Astrocyte (in vitro differentiated cells and primary cell): ENCODE measurements around the gene CEP350. TPM values are rescaled to one million over a fixed set of nuclear protein-coding genes. Genes with fewer than 3 reads are reported as not detected.

ENCODE experiments used
- DNase-seq: peaks from one replicate; pipeline ENCODE4 v3.0.0-alpha.2; 2010; ENCODE audit warnings: low read depth
- FAIRE-seq: peaks from 2 replicates; lab custom pipeline; 2011; peaks lifted over from hg19 to GRCh38; lab: Jason Lieb, UNC
- H2AFZ ChIP-seq: 2 replicates; pipeline ENCODE4 v1.6.0; 2012; ENCODE audit warnings: low read depth, low read length, inconsistent platforms
- H3K27ac ChIP-seq: 2 replicates; pipeline ENCODE4 v1.5.1; 2011; ENCODE audit warnings: low read depth, low read length, inconsistent platforms
- H3K27me3 ChIP-seq: 2 replicates; pipeline ENCODE4 v1.6.0; 2011; ENCODE audit warnings: low read length, inconsistent platforms; ENCODE audit not compliant: insufficient read depth
- H3K36me3 ChIP-seq: 2 replicates; pipeline ENCODE4 v1.5.1; 2011; ENCODE audit warnings: low read length, inconsistent platforms; ENCODE audit not compliant: insufficient read depth
- H3K4me1 ChIP-seq: 2 replicates; pipeline ENCODE4 v1.5.1; 2011; ENCODE audit warnings: low read length, inconsistent platforms; ENCODE audit not compliant: insufficient read depth
- H3K4me2 ChIP-seq: 2 replicates; pipeline ENCODE4 v1.6.0; 2012; ENCODE audit warnings: low read length, inconsistent platforms
- H3K4me3 ChIP-seq: 2 replicates; pipeline ENCODE4 v1.5.1; 2011; ENCODE audit warnings: low read depth, mild to moderate bottlenecking, low read length, inconsistent platforms; ENCODE audit not compliant: insufficient read depth
- H3K79me2 ChIP-seq: 2 replicates; pipeline ENCODE4 v1.6.0; 2012; ENCODE audit warnings: mild to moderate bottlenecking, low read length, inconsistent platforms; ENCODE audit not compliant: insufficient read depth
- H3K9ac ChIP-seq: 2 replicates; pipeline ENCODE4 v1.6.0; 2012; ENCODE audit warnings: mild to moderate bottlenecking, low read length, inconsistent platforms
- H3K9me3 ChIP-seq: 2 replicates; pipeline ENCODE4 v1.5.1; 2012; ENCODE audit warnings: low read depth, mild to moderate bottlenecking, low read length, inconsistent platforms; ENCODE audit not compliant: insufficient read depth
- H4K20me1 ChIP-seq: 2 replicates; pipeline ENCODE4 v1.6.0; 2012; ENCODE audit warnings: low read length, inconsistent platforms; ENCODE audit not compliant: insufficient read depth
- H3K27ac Mint-ChIP-seq: one replicate; pipeline ENCODE4 v1.8.0; 2021; ENCODE audit warnings: mild to moderate bottlenecking, mixed read lengths; ENCODE audit not compliant: unreplicated experiment
- H3K27me3 Mint-ChIP-seq: one replicate; pipeline ENCODE4 v1.8.0; 2021; ENCODE audit warnings: low read depth, mixed read lengths; ENCODE audit not compliant: unreplicated experiment
- H3K36me3 Mint-ChIP-seq: one replicate; pipeline ENCODE4 v1.8.0; 2021; ENCODE audit warnings: low read depth, mixed read lengths; ENCODE audit not compliant: unreplicated experiment
- H3K4me1 Mint-ChIP-seq: one replicate; pipeline ENCODE4 v1.8.0; 2021; ENCODE audit warnings: low read depth, mixed read lengths; ENCODE audit not compliant: unreplicated experiment
- H3K4me3 Mint-ChIP-seq: one replicate; pipeline ENCODE4 v1.8.0; 2021; ENCODE audit warnings: mild to moderate bottlenecking, moderate library complexity, mixed read lengths; ENCODE audit not compliant: unreplicated experiment
- H3K9me3 Mint-ChIP-seq: one replicate; pipeline ENCODE4 v1.8.0; 2021; ENCODE audit warnings: mild to moderate bottlenecking, mixed read lengths; ENCODE audit not compliant: unreplicated experiment
- EZH2 ChIP-seq: IDR thresholded peaks from 2 replicates; pipeline ENCODE4 v1.6.1; 2012; ENCODE audit warnings: mild to moderate bottlenecking, low read length, inconsistent platforms; ENCODE audit not compliant: insufficient read depth
- total RNA-seq: library from RNA; stranded (reverse); gene quantifications from 2 replicates; pipeline ENCODE4 v1.2.1, GENCODE V29; 2021
- TF ChIP-seq, protein P1 (sequence below): IDR thresholded peaks from 2 replicates; pipeline ENCODE4 v1.5.1; 2011; ENCODE audit warnings: low read depth, mild to moderate bottlenecking, inconsistent platforms, low read length, moderate library complexity; ENCODE audit not compliant: insufficient read depth

CEP350 gene
- total RNA-seq, 1 donor from 2014 or later = 29.2 TPM

DNA sequence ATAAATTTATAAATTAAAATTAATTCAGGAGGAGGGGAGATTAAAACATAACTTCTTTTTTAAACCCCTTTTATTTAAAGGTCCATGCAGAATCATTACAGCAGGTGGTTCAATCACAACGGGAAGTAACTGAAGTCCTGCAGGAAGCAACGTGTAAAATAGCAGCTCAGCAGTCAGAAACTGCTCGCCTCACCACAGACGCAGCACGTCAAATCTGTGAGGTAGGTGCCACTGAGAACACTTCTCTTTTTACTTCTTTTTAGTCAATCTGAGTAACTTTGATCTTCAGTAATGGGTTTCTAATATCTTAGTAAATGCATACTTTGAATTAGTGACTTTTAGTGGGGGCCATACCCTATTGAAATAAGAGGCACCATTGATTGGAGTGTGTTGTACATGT, 87.0 kb downstream of the CEP350 start:
- no peaks in the 10 kb centered on the region for H3K9me3 Mint-ChIP-seq
- no peaks in the 10 kb centered on the region for H3K79me2 ChIP-seq

DNA sequence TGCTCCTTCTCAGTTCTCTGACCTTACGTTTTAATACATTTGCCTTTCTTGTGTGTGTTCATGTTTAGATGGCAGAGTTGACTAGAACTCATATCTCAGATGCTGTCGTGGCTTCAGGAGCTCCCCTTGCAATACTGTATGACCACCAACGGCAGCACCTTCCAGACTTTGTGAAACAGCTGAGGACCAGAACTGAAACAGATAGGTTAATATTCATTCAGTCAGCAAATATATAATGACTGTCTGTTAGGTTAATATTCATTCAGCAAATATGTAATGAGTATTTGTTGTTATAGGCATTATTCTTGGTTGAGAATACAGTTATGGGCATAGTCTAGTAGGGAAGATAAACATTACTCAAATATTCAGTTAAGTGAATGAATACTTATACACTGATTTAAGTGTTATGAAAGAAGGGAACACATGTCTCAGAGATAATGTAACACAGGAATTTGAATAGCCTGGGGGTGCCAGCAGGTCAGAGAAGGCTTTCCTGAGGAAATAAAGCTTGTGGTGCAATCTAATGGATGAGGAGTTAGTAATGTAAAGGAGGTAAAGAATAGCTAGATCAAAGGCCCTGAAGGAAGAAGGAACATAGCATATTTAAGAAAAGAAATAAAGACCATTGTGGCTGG, 88.5 kb downstream of the CEP350 start:
- Mint-ChIP-seq H3K27ac (no peak overlapping the region), H3K4me3 (no peak overlapping the region), H3K4me1 (no peaks in the 10 kb centered on the region), H3K27me3 (no peaks in the 10 kb centered on the region), H3K36me3 (peaks cover 17% of the 10 kb centered on the region), H3K9me3 (no peaks in the 10 kb centered on the region)
- Histone ChIP-seq H3K4me3 (no peak overlapping the region), H3K4me2 (peak overlapping the region; percentile 35), H3K4me1 (peaks cover 14% of the 10 kb centered on the region), H3K9me3 (no peaks in the 10 kb centered on the region), H3K79me2 (no peaks in the 10 kb centered on the region), H2AFZ (no peak overlapping the region), H3K27ac (peak overlapping the region; percentile 49), H3K36me3 (peaks cover 16% of the 10 kb centered on the region), H3K27me3 (no peaks in the 10 kb centered on the region), H3K9ac (no peak overlapping the region), H4K20me1 (no peaks in the 10 kb centered on the region)
- DNase-seq (peak; percentile 19), FAIRE-seq (no peak)
- no peak for TF ChIP-seq EZH2
- TF ChIP-seq, protein P1, sequence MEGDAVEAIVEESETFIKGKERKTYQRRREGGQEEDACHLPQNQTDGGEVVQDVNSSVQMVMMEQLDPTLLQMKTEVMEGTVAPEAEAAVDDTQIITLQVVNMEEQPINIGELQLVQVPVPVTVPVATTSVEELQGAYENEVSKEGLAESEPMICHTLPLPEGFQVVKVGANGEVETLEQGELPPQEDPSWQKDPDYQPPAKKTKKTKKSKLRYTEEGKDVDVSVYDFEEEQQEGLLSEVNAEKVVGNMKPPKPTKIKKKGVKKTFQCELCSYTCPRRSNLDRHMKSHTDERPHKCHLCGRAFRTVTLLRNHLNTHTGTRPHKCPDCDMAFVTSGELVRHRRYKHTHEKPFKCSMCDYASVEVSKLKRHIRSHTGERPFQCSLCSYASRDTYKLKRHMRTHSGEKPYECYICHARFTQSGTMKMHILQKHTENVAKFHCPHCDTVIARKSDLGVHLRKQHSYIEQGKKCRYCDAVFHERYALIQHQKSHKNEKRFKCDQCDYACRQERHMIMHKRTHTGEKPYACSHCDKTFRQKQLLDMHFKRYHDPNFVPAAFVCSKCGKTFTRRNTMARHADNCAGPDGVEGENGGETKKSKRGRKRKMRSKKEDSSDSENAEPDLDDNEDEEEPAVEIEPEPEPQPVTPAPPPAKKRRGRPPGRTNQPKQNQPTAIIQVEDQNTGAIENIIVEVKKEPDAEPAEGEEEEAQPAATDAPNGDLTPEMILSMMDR = no peak

More for the DNA sequence above, 87.0 kb downstream of the CEP350 start:
- no peak overlapping the region for H3K4me2 ChIP-seq
- no peaks in the 10 kb centered on the region for H3K9me3 ChIP-seq
- TF ChIP-seq EZH2 = no peak
- TF ChIP-seq, protein P1 = no peak
- Mint-ChIP-seq H3K27me3 (no peaks in the 10 kb centered on the region), H3K4me1 (no peaks in the 10 kb centered on the region), H3K4me3 (no peak overlapping the region), H3K36me3 (peaks cover 19% of the 10 kb centered on the region), H3K27ac (no peak overlapping the region)
- no peak overlapping the region for H3K27ac ChIP-seq
- H3K27me3 ChIP-seq = no peaks in the 10 kb centered on the region
- FAIRE-seq (no peak), DNase-seq (no peak)
- no peak overlapping the region for H3K4me3 ChIP-seq
- no peaks in the 10 kb centered on the region for H4K20me1 ChIP-seq
- H3K9ac ChIP-seq = no peak overlapping the region
- H3K4me1 ChIP-seq = peaks cover 14% of the 10 kb centered on the region
- no peak overlapping the region for H2AFZ ChIP-seq
- H3K36me3 ChIP-seq = peaks cover 21% of the 10 kb centered on the region

DNA sequence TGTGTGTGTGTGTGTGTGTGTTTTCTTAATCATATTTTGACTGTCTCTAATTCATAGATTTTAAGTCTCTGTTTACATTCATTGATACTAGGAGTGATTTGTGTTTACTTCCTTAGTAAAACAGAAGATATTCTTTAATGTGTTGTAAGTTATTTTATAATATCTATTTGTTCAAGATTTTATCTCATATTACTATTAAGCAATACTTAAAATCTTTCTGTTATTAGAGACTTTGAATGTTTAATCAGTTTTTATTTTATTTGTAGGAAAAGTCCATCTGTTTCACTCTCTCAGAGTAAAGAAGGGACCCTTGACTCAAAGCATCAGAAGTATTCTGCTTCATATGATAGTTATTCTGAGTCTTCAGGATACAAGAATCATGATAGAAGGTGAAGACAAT, 89.2 kb downstream of the CEP350 start:
- H3K36me3 ChIP-seq = peaks cover 20% of the 10 kb centered on the region
- Mint-ChIP-seq H3K27ac (no peak overlapping the region), H3K36me3 (peaks cover 13% of the 10 kb centered on the region), H3K4me1 (no peaks in the 10 kb centered on the region), H3K27me3 (no peaks in the 10 kb centered on the region), H3K9me3 (no peaks in the 10 kb centered on the region), H3K4me3 (no peak overlapping the region)
- no peaks in the 10 kb centered on the region for H4K20me1 ChIP-seq
- H3K9me3 ChIP-seq = no peaks in the 10 kb centered on the region
- no peaks in the 10 kb centered on the region for H3K79me2 ChIP-seq
- no peak overlapping the region for H3K4me2 ChIP-seq
- peak overlapping the region; percentile 20 for H3K27ac ChIP-seq
- FAIRE-seq = no peak
- H3K4me1 ChIP-seq = peaks cover 14% of the 10 kb centered on the region
- no peak overlapping the region for H3K9ac ChIP-seq
- H2AFZ ChIP-seq = no peak overlapping the region
- H3K27me3 ChIP-seq = no peaks in the 10 kb centered on the region
- H3K4me3 ChIP-seq = no peak overlapping the region
- no peak for TF ChIP-seq EZH2
- TF ChIP-seq, protein P1 = no peak
- DNase-seq = no peak
